T-helper 2 cell treated with Interferon-gamma antibody and Interleukin-4, amounts not matched to agents 5 μg/mL and 100 μg/mL, for 36 hours (primary cell): ENCODE measurements around the gene TBXAS1.

ENCODE experiments used
- DNase-seq: peaks from one replicate; pipeline ENCODE4 v3.0.0; 2021; ENCODE audit warnings: low spot score
- H3K27ac Mint-ChIP-seq: one replicate; pipeline ENCODE4 v1.8.0; 2021; ENCODE audit warnings: mild to moderate bottlenecking, mixed read lengths
- H3K27me3 Mint-ChIP-seq: one replicate; pipeline ENCODE4 v1.8.0; 2021; ENCODE audit warnings: low read depth, mixed read lengths
- H3K36me3 Mint-ChIP-seq: one replicate; pipeline ENCODE4 v1.8.0; 2021; ENCODE audit warnings: low read depth, mixed read lengths
- H3K4me1 Mint-ChIP-seq: one replicate; pipeline ENCODE4 v1.8.0; 2021; ENCODE audit warnings: low read depth, mixed read lengths
- H3K4me3 Mint-ChIP-seq: one replicate; pipeline ENCODE4 v1.8.0; 2022; ENCODE audit warnings: mild to moderate bottlenecking, moderate library complexity, mixed read lengths
- H3K9me3 Mint-ChIP-seq: one replicate; pipeline ENCODE4 v1.8.0; 2021; ENCODE audit warnings: mixed read lengths

Gene TBXAS1

GRCh38 chr7:140053812-140054539 is 224.9 kb downstream of the TBXAS1 start:
- Mint-ChIP-seq H3K27me3 (no peaks in the 10 kb centered on the region), H3K27ac (peak overlapping the region; percentile 69), H3K4me3 (peak overlapping the region; percentile 6), H3K4me1 (peaks cover 33% of the 10 kb centered on the region), H3K9me3 (no peaks in the 10 kb centered on the region), H3K36me3 (peaks cover 69% of the 10 kb centered on the region)
- no peak for DNase-seq

- no peak overlapping the region for H3K27ac Mint-ChIP-seq
Measured at GRCh38 chr7:140054751-140055150, 225.7 kb downstream of the TBXAS1 start.

GRCh38 chr7:140055833-140056232 is 226.8 kb downstream of the TBXAS1 start:
- Mint-ChIP-seq H3K4me1 (peaks cover 49% of the 10 kb centered on the region), H3K36me3 (peaks cover 68% of the 10 kb centered on the region), H3K9me3 (no peaks in the 10 kb centered on the region), H3K27ac (no peak overlapping the region), H3K4me3 (no peak overlapping the region), H3K27me3 (no peaks in the 10 kb centered on the region)
- no peak for DNase-seq

More at GRCh38 chr7:140054751-140055150, 225.7 kb downstream of the TBXAS1 start:
- no peak for DNase-seq
- Mint-ChIP-seq H3K36me3 (peaks cover 71% of the 10 kb centered on the region), H3K27me3 (no peaks in the 10 kb centered on the region), H3K4me3 (no peak overlapping the region), H3K4me1 (peaks cover 39% of the 10 kb centered on the region), H3K9me3 (no peaks in the 10 kb centered on the region)

- Mint-ChIP-seq H3K4me1 (peaks cover 57% of the 10 kb centered on the region), H3K27ac (no peak overlapping the region), H3K27me3 (no peaks in the 10 kb centered on the region), H3K4me3 (no peak overlapping the region), H3K9me3 (no peaks in the 10 kb centered on the region), H3K36me3 (peaks cover 72% of the 10 kb centered on the region)
- no peak for DNase-seq
Measured at GRCh38 chr7:140056431-140057142, 227.5 kb downstream of the TBXAS1 start.

DNA sequence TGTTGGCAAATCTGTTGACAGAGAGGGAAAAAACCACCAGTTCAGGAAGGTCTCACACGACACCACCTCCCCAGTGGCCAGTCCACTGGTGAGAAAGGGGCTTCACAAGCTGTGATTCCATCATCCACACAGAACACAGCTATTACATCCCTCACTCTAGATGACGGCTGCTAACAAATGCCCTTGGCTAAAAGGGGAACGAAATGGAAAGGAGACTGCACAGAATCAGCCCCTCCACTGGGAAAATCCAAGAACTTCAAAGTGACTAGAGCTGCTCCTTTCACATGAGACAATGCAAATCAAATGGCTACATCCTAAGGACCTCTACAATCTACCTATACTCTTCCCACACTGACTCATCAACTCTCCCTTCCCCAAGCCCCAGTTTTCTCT is 228.1 kb downstream of the TBXAS1 start:
- peaks cover 67% of the 10 kb centered on the region for H3K36me3 Mint-ChIP-seq
- no peaks in the 10 kb centered on the region for H3K9me3 Mint-ChIP-seq
- no peaks in the 10 kb centered on the region for H3K27me3 Mint-ChIP-seq
- peaks cover 57% of the 10 kb centered on the region for H3K4me1 Mint-ChIP-seq
- no peak overlapping the region for H3K27ac Mint-ChIP-seq
- H3K4me3 Mint-ChIP-seq, result no peak overlapping the region
- DNase-seq, result no peak

DNA sequence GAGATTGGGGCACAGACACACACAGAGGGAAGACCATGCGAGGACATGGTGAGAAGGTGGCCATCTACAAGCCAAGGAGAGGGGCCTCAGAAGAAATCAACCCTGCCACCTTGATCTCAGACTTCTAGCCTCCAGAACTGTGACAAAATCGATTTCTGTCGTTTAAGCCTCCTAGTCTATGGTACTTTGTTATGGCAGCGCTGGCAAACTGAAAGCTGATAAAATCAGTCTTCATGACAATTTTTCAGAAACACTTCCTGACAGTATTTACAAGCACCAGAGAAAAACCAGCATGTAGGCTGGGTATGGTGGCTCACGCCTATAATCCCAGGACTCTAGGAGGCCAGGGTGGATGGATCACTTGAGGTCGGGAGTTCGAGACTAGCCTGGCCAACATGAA is 229.5 kb downstream of the TBXAS1 start:
- H3K4me3 Mint-ChIP-seq, result peak overlapping the region; percentile 84
- no peaks in the 10 kb centered on the region for H3K9me3 Mint-ChIP-seq
- H3K27ac Mint-ChIP-seq, result peak overlapping the region; percentile 87
- DNase-seq, result no peak
- H3K27me3 Mint-ChIP-seq, result no peaks in the 10 kb centered on the region
- H3K4me1 Mint-ChIP-seq, result peaks cover 55% of the 10 kb centered on the region
- H3K36me3 Mint-ChIP-seq, result peaks cover 57% of the 10 kb centered on the region

GRCh38 chr7:140059273-140060242 is 230.5 kb downstream of the TBXAS1 start:
- Mint-ChIP-seq H3K4me1 (peaks cover 49% of the 10 kb centered on the region), H3K27me3 (no peaks in the 10 kb centered on the region), H3K4me3 (peak overlapping the region; percentile 84), H3K9me3 (no peaks in the 10 kb centered on the region), H3K36me3 (peaks cover 47% of the 10 kb centered on the region), H3K27ac (peak overlapping the region; percentile 87)
- no peak for DNase-seq

DNA sequence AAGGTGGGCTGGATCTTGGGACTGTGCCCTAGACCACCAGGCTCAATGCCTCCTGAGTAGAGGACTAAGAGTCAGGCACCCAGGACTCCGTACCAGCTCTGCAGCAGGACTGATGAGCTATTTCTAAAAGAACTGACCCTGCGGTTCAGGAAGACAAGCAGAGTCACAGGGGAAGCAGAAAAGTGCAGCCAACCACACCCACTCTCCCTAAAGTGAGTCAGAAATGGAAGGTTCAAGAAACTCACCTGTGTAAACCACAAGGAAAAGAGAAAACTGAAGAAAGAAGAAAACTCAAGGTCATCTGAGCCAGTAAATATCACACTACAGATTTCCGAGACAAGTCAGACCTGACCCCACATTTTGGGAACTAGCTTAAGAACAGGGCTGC is 231.2 kb downstream of the TBXAS1 start:
- Mint-ChIP-seq H3K36me3 (peaks cover 43% of the 10 kb centered on the region), H3K9me3 (no peaks in the 10 kb centered on the region), H3K4me3 (peak overlapping the region; percentile 84), H3K27me3 (no peaks in the 10 kb centered on the region), H3K27ac (peak overlapping the region; percentile 76), H3K4me1 (peaks cover 45% of the 10 kb centered on the region)
- DNase-seq, result no peak

DNA sequence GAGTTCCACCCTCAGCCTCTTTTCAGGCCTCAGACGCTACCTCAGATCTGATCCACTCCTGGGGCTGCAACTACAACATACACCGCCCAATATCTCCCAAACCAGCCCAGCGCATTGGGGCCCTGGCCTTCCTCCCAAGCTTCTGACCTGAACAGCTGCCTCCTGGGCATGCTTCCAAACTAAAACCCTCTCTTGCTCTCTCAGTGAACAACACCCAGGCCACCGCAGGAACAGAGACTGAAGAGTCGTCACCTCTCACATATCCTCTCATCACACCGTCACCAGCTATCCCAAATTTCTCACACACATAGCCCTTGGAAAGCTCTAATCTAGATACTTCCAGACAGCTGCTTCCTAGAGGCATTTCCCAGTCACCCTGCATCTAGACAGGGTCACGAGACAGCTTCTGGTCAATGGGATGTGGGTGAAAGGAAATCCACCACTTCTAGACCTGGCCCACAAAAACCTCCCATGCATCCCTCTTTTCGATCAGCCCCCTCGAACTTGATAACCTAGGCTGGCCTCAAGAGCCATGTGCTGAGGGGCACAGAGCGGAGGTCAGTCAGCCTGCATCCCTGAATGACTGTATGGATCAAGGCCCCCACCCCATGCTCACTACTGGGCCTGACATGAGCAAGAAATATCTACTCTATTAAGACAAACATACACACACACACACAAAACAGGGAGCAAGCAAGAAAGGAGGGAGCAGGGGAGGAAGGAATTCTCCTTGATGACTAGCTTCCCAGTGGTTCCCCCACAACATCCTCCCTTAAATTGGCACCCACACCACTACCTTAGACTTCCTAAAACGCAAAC is 231.9 kb downstream of the TBXAS1 start:
- peaks cover 5% of the 10 kb centered on the region for H3K9me3 Mint-ChIP-seq
- H3K27ac Mint-ChIP-seq, result peak overlapping the region; percentile 76
- no peak for DNase-seq
- H3K4me3 Mint-ChIP-seq, result peak overlapping the region; percentile 84
- no peaks in the 10 kb centered on the region for H3K27me3 Mint-ChIP-seq
- peaks cover 44% of the 10 kb centered on the region for H3K36me3 Mint-ChIP-seq
- H3K4me1 Mint-ChIP-seq, result peaks cover 42% of the 10 kb centered on the region

GRCh38 chr7:140061607-140061930 is 232.5 kb downstream of the TBXAS1 start:
- Mint-ChIP-seq H3K4me1 (peaks cover 42% of the 10 kb centered on the region), H3K27me3 (peaks cover 2% of the 10 kb centered on the region), H3K36me3 (peaks cover 44% of the 10 kb centered on the region), H3K9me3 (peaks cover 11% of the 10 kb centered on the region), H3K4me3 (peak overlapping the region; percentile 84), H3K27ac (peak overlapping the region; percentile 73)
- DNase-seq, result no peak

- Mint-ChIP-seq H3K27ac (peak overlapping the region; percentile 90), H3K4me3 (peak overlapping the region; percentile 84), H3K4me1 (peaks cover 42% of the 10 kb centered on the region), H3K27me3 (peaks cover 7% of the 10 kb centered on the region), H3K9me3 (peaks cover 17% of the 10 kb centered on the region), H3K36me3 (peaks cover 44% of the 10 kb centered on the region)
- DNase-seq, result no peak
Measured at GRCh38 chr7:140062118-140062527, 233.1 kb downstream of the TBXAS1 start.

DNA sequence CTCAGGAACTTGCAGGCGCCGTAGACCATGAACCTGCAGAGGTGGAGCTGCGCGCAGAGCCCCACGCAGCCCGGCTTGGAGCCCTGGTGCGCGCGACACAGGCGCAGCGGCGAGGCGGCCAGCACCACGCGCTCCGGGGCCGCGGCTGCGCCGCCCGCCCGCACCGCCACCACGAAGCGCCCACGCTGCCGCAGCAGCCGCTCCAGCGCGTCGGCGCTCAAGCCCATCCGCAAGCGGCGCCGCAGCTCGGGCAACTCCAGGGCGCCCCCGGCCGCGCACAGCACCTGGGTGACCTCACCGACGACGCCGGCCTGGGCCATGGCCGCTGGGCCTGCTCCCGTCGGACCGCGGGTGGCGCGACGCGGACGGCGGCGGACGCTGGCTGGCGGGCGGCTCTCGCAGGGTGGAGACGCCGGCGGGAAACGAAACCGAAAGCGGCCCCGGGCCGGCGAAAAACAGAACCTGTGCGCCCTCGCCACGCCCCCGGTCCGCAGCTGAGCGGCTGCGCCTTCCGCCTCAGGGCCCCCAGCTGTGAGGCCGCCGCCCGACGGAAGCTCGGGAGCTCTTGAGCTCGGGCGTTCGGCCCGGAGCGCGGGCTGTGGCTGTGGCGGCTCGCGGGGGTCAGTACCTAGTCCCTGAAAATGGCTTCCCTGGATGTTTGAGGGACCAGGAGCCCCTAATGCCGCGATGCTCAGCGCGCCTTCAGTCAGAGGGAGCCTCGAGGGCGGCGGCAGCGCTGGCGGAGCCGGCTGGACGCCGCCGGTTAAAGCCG is 233.7 kb downstream of the TBXAS1 start, which contains the start of gene PARP12:
PARP12 (minus strand) TSS at position 424 of the 772 bp plus-strand sequence; CDS start at position 320, 104 bp downstream.
- peaks cover 42% of the 10 kb centered on the region for H3K36me3 Mint-ChIP-seq
- H3K27me3 Mint-ChIP-seq, result peaks cover 7% of the 10 kb centered on the region

More for the DNA sequence above, 233.7 kb downstream of the TBXAS1 start, which contains the start of gene PARP12:
- H3K27ac Mint-ChIP-seq, result peak within 1 kb of the TSS; percentile 90
- DNase-seq, result peak; percentile 87
- H3K4me3 Mint-ChIP-seq, result peak within 1 kb of the TSS; percentile 84
- peaks cover 21% of the 10 kb centered on the region for H3K9me3 Mint-ChIP-seq
- peaks cover 42% of the 10 kb centered on the region for H3K4me1 Mint-ChIP-seq
